GM19193 (cell line): ENCODE results near the gene PTTG1IP.

Source experiments
- POLR2A ChIP-seq: IDR thresholded peaks from 4 replicates; pipeline ENCODE4 v1.6.1; 2011; ENCODE audit not compliant: insufficient read depth, insufficient read length; ENCODE audit errors: extremely low read depth

Gene PTTG1IP

GRCh38 chr21:44881198-44881872 lies 7.8 kb upstream of the PTTG1IP start:
- TF ChIP-seq POLR2A, result no peak

GRCh38 chr21:44880405-44881197 lies 7.1 kb upstream of the PTTG1IP start:
- no peak for TF ChIP-seq POLR2A

- TF ChIP-seq POLR2A, result no peak
Observed at GRCh38 chr21:44878053-44878982, 4.8 kb upstream of the PTTG1IP start.

GRCh38 chr21:44876849-44877575 lies 3.5 kb upstream of the PTTG1IP start:
- TF ChIP-seq POLR2A, result no peak

GRCh38 chr21:44875316-44875700 lies 1.8 kb upstream of the PTTG1IP start:
- TF ChIP-seq POLR2A, result no peak

- peak; percentile 51 for TF ChIP-seq POLR2A
Observed at GRCh38 chr21:44874497-44875315, 1.2 kb upstream of the PTTG1IP start.

GRCh38 chr21:44874240-44874496 lies 678 bp upstream of the PTTG1IP start:
- no peak for TF ChIP-seq POLR2A

GRCh38 chr21:44872649-44873355 lies 688 bp downstream of the PTTG1IP start:
- no peak for TF ChIP-seq POLR2A

- TF ChIP-seq POLR2A, result no peak
Observed at GRCh38 chr21:44872323-44872648, 1.2 kb downstream of the PTTG1IP start.

GRCh38 chr21:44871576-44872269 lies 1.8 kb downstream of the PTTG1IP start:
- no peak for TF ChIP-seq POLR2A

- TF ChIP-seq POLR2A, result no peak
Observed at GRCh38 chr21:44870748-44871495, 2.6 kb downstream of the PTTG1IP start.
